Uterus (tissue), 2 donors: ENCODE measurements around the gene TNFRSF18.

ENCODE experiments used
- CTCF ChIP-seq, 4 experiments: fragments of 200-600 bp in 2 of 4; fragments of 450-650 bp in 2 of 4; sonication (generic) in 2 of 4; IDR thresholded peaks; one replicate each; pipeline ENCODE4 v1.5.1; 2016 to 2019; ENCODE audit warnings: antibody characterized with exemption in 4 of 4, mild to moderate bottlenecking in 2 of 4, moderate library complexity in 1 of 4
- POLR2A ChIP-seq, 2 donors: fragments of 450-650 bp; IDR thresholded peaks; one replicate each; pipeline ENCODE4 v1.6.1; 2016; ENCODE audit warnings: antibody characterized with exemption in 2 of 2, mild to moderate bottlenecking in 1 of 2, moderate library complexity in 1 of 2

- TF ChIP-seq CTCF (IDR thresholded peaks at IDR 0.05) (no peak), POLR2A (IDR thresholded peaks at IDR 0.05) (peak in 1 of 2 donors; percentile 25)
These were observed 5.2 kb downstream of the TNFRSF18 start for GRCh38 chr1:1200876-1201810.
